IMR-90 (cell line): ENCODE measurements around the gene KLHL14.

Experiments
- CTCF ChIP-seq: conservative IDR thresholded peaks from 2 replicates; pipeline ENCODE4 v1.5.1; 2012; ENCODE audit warnings: mild to moderate bottlenecking, low read depth, low read length, improper control_type of control experiment
- RAD21 ChIP-seq: IDR thresholded peaks from 2 replicates; pipeline ENCODE4 v1.6.1; 2012; ENCODE audit warnings: low read length, improper control_type of control experiment

- no peak for TF ChIP-seq CTCF
- no peak for TF ChIP-seq RAD21
These were observed 149.3 kb downstream of the KLHL14 start for GRCh38 chr18:32623563-32623962.
